A549 (cell line): Measurements from ENCODE around the gene GTPBP10.

Experiments used
- POLR2A ChIP-seq: IDR thresholded peaks from 2 replicates; pipeline ENCODE4 v1.6.1; 2012; ENCODE audit warnings: mild to moderate bottlenecking, low read length
- RAD21 ChIP-seq, 2 experiments: fragments of >200 bp in 1 of 2; sonication (Bioruptor Twin) in 1 of 2; formaldehyde crosslinking in 1 of 2; IDR thresholded peaks in 1 of 2; conservative IDR thresholded peaks in 1 of 2; 2 replicates in 1 of 2; 3 replicates in 1 of 2; pipeline ENCODE4 v1.6.1; 2012 to 2018; ENCODE audit warnings: inconsistent platforms in 1 of 2

DNA sequence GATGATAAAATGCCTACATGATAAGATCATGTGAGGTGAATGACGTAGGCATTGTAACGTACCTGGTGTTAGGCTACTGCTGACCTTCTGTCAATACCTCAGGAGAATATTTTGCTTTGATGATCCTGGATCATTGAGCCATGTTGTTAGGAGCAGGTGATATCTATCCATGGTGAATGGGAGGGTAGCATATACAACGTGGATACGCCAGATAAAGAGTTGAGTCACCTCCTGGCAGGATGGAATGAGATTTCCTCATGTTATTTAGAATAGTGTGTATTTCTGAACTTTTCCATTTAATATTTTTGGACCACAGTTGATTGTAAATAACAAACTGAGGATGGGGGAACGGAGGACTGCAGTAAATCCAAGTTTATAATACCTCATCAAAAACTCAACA, 45.0 kb downstream of the GTPBP10 start:
- TF ChIP-seq RAD21 (conservative IDR thresholded peaks at IDR 0.05 in 1 of 2, IDR thresholded peaks at IDR 0.05 in 1 of 2) (no peak), POLR2A (no peak)
